GM23338 (cell line): ENCODE measurements around the gene EVI5. TPM values are rescaled to one million over a fixed set of nuclear protein-coding genes. Genes with fewer than 3 reads are reported as not detected.

Experiments
- ATAC-seq: fragments of 200-7000 bp; cut with Tn5 transposase; 3 replicates; pipeline ENCODE4 v1.9.1; 2020
- DNase-seq: peaks from one replicate; pipeline ENCODE4 v3.0.0-alpha.2; 2015; ENCODE audit warnings: low spot score
- H2AFZ ChIP-seq: fragments of 200-600 bp; sonication (generic); 2 replicates; pipeline ENCODE4 v1.8.0; 2016; ENCODE audit warnings: antibody characterized with exemption, mild to moderate bottlenecking, moderate library complexity
- H3F3A ChIP-seq: fragments of 200-600 bp; sonication (generic); replicated peaks from 2 replicates; pipeline ENCODE4 v1.8.0; 2017; ENCODE audit warnings: antibody characterized with exemption, mixed run types, low read depth
- H3K27ac ChIP-seq: fragments of 200-600 bp; sonication (generic); 2 replicates; pipeline ENCODE4 v1.6.1; 2016; ENCODE audit warnings: low read depth
- H3K27me3 ChIP-seq: fragments of 200-600 bp; sonication (generic); 2 replicates; pipeline ENCODE4 v1.8.0; 2016; ENCODE audit warnings: mild to moderate bottlenecking, mixed run types, moderate library complexity; ENCODE audit not compliant: insufficient read depth
- H3K36me3 ChIP-seq: fragments of 200-600 bp; sonication (generic); 2 replicates; pipeline ENCODE4 v1.8.0; 2016; ENCODE audit warnings: mild to moderate bottlenecking; ENCODE audit not compliant: insufficient read depth
- H3K4me1 ChIP-seq: fragments of 200-600 bp; sonication (generic); 2 replicates; pipeline ENCODE4 v1.8.0; 2016; ENCODE audit warnings: mild to moderate bottlenecking, moderate library complexity; ENCODE audit not compliant: insufficient read depth
- H3K4me2 ChIP-seq: fragments of 200-600 bp; sonication (generic); 2 replicates; pipeline ENCODE4 v1.7.1; 2017; ENCODE audit warnings: mixed run types
- H3K4me3 ChIP-seq: fragments of 200-600 bp; sonication (generic); 2 replicates; pipeline ENCODE4 v1.6.1; 2016; ENCODE audit warnings: mixed run types
- H3K79me2 ChIP-seq: fragments of 200-600 bp; sonication (generic); replicated peaks from 2 replicates; pipeline ENCODE4 v1.8.0; 2017; ENCODE audit warnings: mild to moderate bottlenecking; ENCODE audit not compliant: insufficient read depth
- H3K9me2 ChIP-seq: fragments of 200-600 bp; sonication (generic); 2 replicates; pipeline ENCODE4 v1.8.0; 2017; ENCODE audit not compliant: insufficient read depth
- H4K20me1 ChIP-seq: fragments of 200-600 bp; sonication (generic); replicated peaks from 2 replicates; pipeline ENCODE4 v1.8.0; 2017; ENCODE audit warnings: mild to moderate bottlenecking; ENCODE audit not compliant: insufficient read depth
- H3K27ac Mint-ChIP-seq: 2 replicates; pipeline ENCODE4 v1.8.0; 2020; ENCODE audit warnings: inconsistent platforms, mild to moderate bottlenecking, moderate library complexity, mixed read lengths
- H3K27me3 Mint-ChIP-seq: 3 replicates; pipeline ENCODE4 v1.8.0; 2022; ENCODE audit warnings: low read depth, mild to moderate bottlenecking, moderate library complexity, mixed read lengths, inconsistent platforms; ENCODE audit not compliant: insufficient read depth, poor library complexity
- H3K36me3 Mint-ChIP-seq: 3 replicates; pipeline ENCODE4 v1.8.0; 2021; ENCODE audit warnings: low read depth, mild to moderate bottlenecking, inconsistent platforms, moderate library complexity, mixed read lengths
- H3K4me1 Mint-ChIP-seq: 3 replicates; pipeline ENCODE4 v1.8.0; 2020; ENCODE audit warnings: mild to moderate bottlenecking, inconsistent platforms, mixed read lengths
- H3K4me3 Mint-ChIP-seq: 3 replicates; pipeline ENCODE4 v1.8.0; 2021; ENCODE audit warnings: moderate library complexity, mild to moderate bottlenecking, inconsistent platforms, mixed read lengths
- H3K9me3 Mint-ChIP-seq: 3 replicates; pipeline ENCODE4 v1.8.0; 2020; ENCODE audit warnings: moderate library complexity, mild to moderate bottlenecking, inconsistent platforms, mixed read lengths
- CREB1 ChIP-seq: fragments of 250-450 bp; sonication (Bioruptor Pico); IDR thresholded peaks from 2 replicates; pipeline ENCODE4 v1.5.0; 2020; ENCODE audit warnings: low read depth, mild to moderate bottlenecking, moderate library complexity
- CTCF ChIP-seq, 2 experiments: fragments of 200-600 bp in 1 of 2; sonication (generic) in 1 of 2; conservative IDR thresholded peaks; 2 replicates each; pipeline versions ENCODE4 v1.5.1 to v1.6.1; 2016 to 2017; ENCODE audit warnings: antibody characterized with exemption in 2 of 2, low read depth in 2 of 2, mild to moderate bottlenecking in 2 of 2, moderate library complexity in 1 of 2
- ETS1 ChIP-seq: IDR thresholded peaks from 2 replicates; pipeline ENCODE4 v1.6.1; 2016; ENCODE audit warnings: antibody characterized with exemption
- EZH2 ChIP-seq: fragments of 200-600 bp; sonication (generic); IDR thresholded peaks from one replicate; pipeline ENCODE4 v1.8.0; 2017; ENCODE audit warnings: antibody characterized with exemption, mild to moderate bottlenecking, low read depth; ENCODE audit not compliant: unreplicated experiment
- EZH2phosphoT487 ChIP-seq: fragments of 200-600 bp; sonication (generic); IDR thresholded peaks from one replicate; pipeline ENCODE4 v1.8.1; 2018; ENCODE audit warnings: antibody characterized with exemption; ENCODE audit not compliant: unreplicated experiment
- JUNB ChIP-seq: IDR thresholded peaks from one replicate; pipeline ENCODE4 v1.6.1; 2016; ENCODE audit warnings: antibody characterized with exemption; ENCODE audit not compliant: unreplicated experiment
- NANOG ChIP-seq: IDR thresholded peaks from 2 replicates; pipeline ENCODE4 v1.6.1; 2016; ENCODE audit warnings: antibody characterized with exemption, borderline replicate concordance
- REST ChIP-seq: IDR thresholded peaks from one replicate; pipeline ENCODE4 v1.6.1; 2018; ENCODE audit warnings: antibody characterized with exemption; ENCODE audit not compliant: unreplicated experiment
- ZNF331 ChIP-seq: fragments of 250-450 bp; sonication (Bioruptor Pico); IDR thresholded peaks from 2 replicates; pipeline ENCODE4 v1.5.0; 2020; ENCODE audit warnings: low read depth, mild to moderate bottlenecking, moderate library complexity
- ZNF462 ChIP-seq: fragments of 250-450 bp; sonication (Bioruptor Pico); IDR thresholded peaks from 2 replicates; pipeline ENCODE4 v1.5.0; 2020; ENCODE audit warnings: mild to moderate bottlenecking, moderate library complexity
- polyA plus RNA-seq: library from polyadenylated mRNA; unstranded; fragments of >200 nt; fragmentation: Nextera tagmentation; extraction: Ambion mirVana; gene quantifications from 2 replicates; pipeline ENCODE4 v1.2.1, GENCODE V29; 2016
- total RNA-seq: library from RNA; depleted of rRNA; stranded (reverse); fragments of >200 nt; shearing (Covaris generic); gene quantifications from 2 replicates; pipeline ENCODE4 v1.2.3, GENCODE V29; 2014

Gene EVI5
- total and polyA plus RNA-seq, 2 experiments from 2014 or later = 15.6 to 24.8 TPM

GRCh38 chr1:92826792-92827191 lies 41.9 kb upstream of the EVI5 start:
- Histone ChIP-seq H3K27ac (no peak overlapping the region), H3K4me1 (peaks cover 3% of the 10 kb centered on the region; the same call in 1 of the 2 replicates), H3K4me2 (no peak overlapping the region), H4K20me1 (no peaks in the 10 kb centered on the region), H3K9me2 (no peaks in the 10 kb centered on the region), H3F3A (no peaks in the 10 kb centered on the region), H3K27me3 (no peaks in the 10 kb centered on the region), H2AFZ (no peak overlapping the region), H3K4me3 (no peak overlapping the region), H3K79me2 (no peaks in the 10 kb centered on the region), H3K36me3 (no peaks in the 10 kb centered on the region)
- Mint-ChIP-seq H3K36me3 (no peaks in the 10 kb centered on the region), H3K9me3 (no peaks in the 10 kb centered on the region), H3K27ac (no peak overlapping the region), H3K4me3 (no peak overlapping the region), H3K4me1 (no peaks in the 10 kb centered on the region), H3K27me3 (peaks cover 9% of the 10 kb centered on the region)
- TF ChIP-seq CREB1 (CRISPR knock-in tag) (no peak), REST (no peak), CTCF (conservative IDR thresholded peaks at IDR 0.05; ENCODE audit: low read depth in 2 of 2) (no peak), ZNF331 (CRISPR knock-in tag) (no peak), JUNB (no peak), ZNF462 (CRISPR knock-in tag) (no peak), EZH2phosphoT487 (no peak), ETS1 (no peak), EZH2 (no peak), NANOG (no peak)
- no peak for ATAC-seq
- no peak for DNase-seq
